SK-N-SH treated with all-trans-retinoic acid at 6 μM for 48 hours (cell line): ENCODE measurements around the gene SARDH.

Experiments used
- ATAC-seq: fragments of 200-7000 bp; cut with Tn5 transposase; 3 replicates; pipeline ENCODE4 v1.9.1; 2020; ENCODE audit warnings: mild to moderate bottlenecking, moderate library complexity
- BACH2 ChIP-seq: fragments of 250-450 bp; sonication (Bioruptor Pico); IDR thresholded peaks from 2 replicates; pipeline ENCODE4 v1.9.0; 2021; ENCODE audit warnings: mild to moderate bottlenecking, borderline replicate concordance
- CSDC2 ChIP-seq: fragments of 250-450 bp; sonication (Bioruptor Pico); IDR thresholded peaks from 2 replicates; pipeline ENCODE4 v1.5.0; 2020; ENCODE audit warnings: mild to moderate bottlenecking, moderate library complexity
- ESRRG ChIP-seq: fragments of 250-450 bp; sonication (Bioruptor Pico); IDR thresholded peaks from 2 replicates; pipeline ENCODE4 v1.6.1; 2021; ENCODE audit warnings: mild to moderate bottlenecking
- GLIS3 ChIP-seq: fragments of 250-450 bp; sonication (Bioruptor Pico); IDR thresholded peaks from 2 replicates; pipeline ENCODE4 v1.5.0; 2020; ENCODE audit warnings: mild to moderate bottlenecking, moderate library complexity
- ISL1 ChIP-seq: fragments of 250-450 bp; sonication (Bioruptor Pico); IDR thresholded peaks from 2 replicates; pipeline ENCODE4 v2.1.2; 2022; ENCODE audit warnings: mild to moderate bottlenecking, moderate library complexity
- OSR1 ChIP-seq: fragments of 250-450 bp; sonication (Bioruptor Pico); IDR thresholded peaks from 2 replicates; pipeline ENCODE4 v1.8.0; 2022; ENCODE audit warnings: moderate library complexity, mild to moderate bottlenecking, inconsistent platforms
- PPARA ChIP-seq: fragments of 250-450 bp; sonication (Bioruptor Pico); IDR thresholded peaks from 2 replicates; pipeline ENCODE4 v1.5.0; 2020; ENCODE audit warnings: mild to moderate bottlenecking, borderline replicate concordance
- TCF4 ChIP-seq: fragments of 250-450 bp; sonication (Bioruptor Pico); IDR thresholded peaks from 2 replicates; pipeline ENCODE4 v1.8.0; 2021; ENCODE audit warnings: mild to moderate bottlenecking, moderate library complexity, borderline replicate concordance
- TOX ChIP-seq: fragments of 250-450 bp; sonication (Bioruptor Pico); IDR thresholded peaks from 2 replicates; pipeline ENCODE4 v1.8.0; 2021; ENCODE audit warnings: mild to moderate bottlenecking, moderate library complexity, borderline replicate concordance
- ZC3H10 ChIP-seq: fragments of 250-450 bp; sonication (Bioruptor Pico); IDR thresholded peaks from 2 replicates; pipeline ENCODE4 v1.5.1; 2021; ENCODE audit warnings: mild to moderate bottlenecking, moderate library complexity
- ZFP3 ChIP-seq: fragments of 250-450 bp; sonication (Bioruptor Pico); IDR thresholded peaks from 2 replicates; pipeline ENCODE4 v1.5.0; 2020; ENCODE audit warnings: mild to moderate bottlenecking, moderate library complexity
- ZNF8 ChIP-seq: fragments of 450-650 bp; formaldehyde crosslinking; IDR thresholded peaks from 2 replicates; pipeline ENCODE4 v1.5.0; 2020; ENCODE audit warnings: mild to moderate bottlenecking, moderate library complexity
- TF ChIP-seq, protein P1 (sequence below): fragments of 250-450 bp; sonication (Bioruptor Pico); IDR thresholded peaks from 2 replicates; pipeline ENCODE4 v1.5.1; 2020; ENCODE audit warnings: low read depth, mild to moderate bottlenecking, moderate library complexity
- TF ChIP-seq, protein P2 (sequence below): fragments of 250-450 bp; sonication (Bioruptor Pico); IDR thresholded peaks from 2 replicates; pipeline ENCODE4 v1.8.0; 2020; ENCODE audit warnings: mild to moderate bottlenecking, moderate library complexity, borderline replicate concordance
- TF ChIP-seq, protein P3 (sequence below): fragments of 250-450 bp; sonication (Bioruptor Pico); IDR thresholded peaks from 2 replicates; pipeline ENCODE4 v1.8.0; 2021; ENCODE audit warnings: low read depth, mild to moderate bottlenecking, moderate library complexity, borderline replicate concordance
- TF ChIP-seq, protein P4 (sequence below): fragments of 250-450 bp; sonication (Bioruptor Pico); IDR thresholded peaks from 2 replicates; pipeline ENCODE4 v1.5.0; 2020; ENCODE audit warnings: mild to moderate bottlenecking, moderate library complexity

SARDH gene

DNA sequence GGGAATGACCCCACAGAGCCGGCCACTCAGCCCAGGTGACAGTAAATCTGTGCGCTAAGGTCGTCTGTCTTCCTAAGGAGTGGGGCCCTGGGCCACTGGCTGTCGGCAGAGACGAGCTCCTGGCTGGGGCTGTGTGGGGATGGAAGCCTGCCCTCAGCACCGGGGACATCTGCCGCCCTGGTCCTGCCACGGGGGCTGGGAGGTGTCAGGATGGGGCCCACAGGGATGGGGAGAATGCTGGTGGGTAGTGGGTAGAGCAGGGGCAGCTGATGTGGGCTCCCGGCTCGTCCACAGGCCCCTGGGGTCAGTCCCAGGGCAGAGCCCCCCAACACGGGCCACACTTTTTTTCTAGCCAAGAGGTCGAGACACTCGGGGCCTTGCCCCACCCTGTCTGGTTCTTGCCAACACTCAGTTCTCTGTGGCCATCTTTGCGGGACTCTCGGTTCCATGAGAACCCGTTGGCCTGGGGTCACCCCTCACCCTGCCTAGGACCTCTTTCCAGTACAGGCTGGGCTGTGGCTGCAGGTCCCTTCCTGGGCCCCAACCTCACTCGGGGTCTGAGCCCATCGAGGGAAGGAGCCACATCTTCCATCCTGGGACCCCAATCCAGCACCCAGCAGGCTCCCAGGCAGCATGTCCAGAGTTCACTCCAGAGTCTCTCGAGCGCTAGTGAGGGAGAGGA is 57.0 kb downstream of the SARDH start:
- no peak for TF ChIP-seq GLIS3
- no peak for TF ChIP-seq ISL1 (CRISPR knock-in tag)
- TF ChIP-seq PPARA (CRISPR knock-in tag): no peak
- TF ChIP-seq, protein P1, sequence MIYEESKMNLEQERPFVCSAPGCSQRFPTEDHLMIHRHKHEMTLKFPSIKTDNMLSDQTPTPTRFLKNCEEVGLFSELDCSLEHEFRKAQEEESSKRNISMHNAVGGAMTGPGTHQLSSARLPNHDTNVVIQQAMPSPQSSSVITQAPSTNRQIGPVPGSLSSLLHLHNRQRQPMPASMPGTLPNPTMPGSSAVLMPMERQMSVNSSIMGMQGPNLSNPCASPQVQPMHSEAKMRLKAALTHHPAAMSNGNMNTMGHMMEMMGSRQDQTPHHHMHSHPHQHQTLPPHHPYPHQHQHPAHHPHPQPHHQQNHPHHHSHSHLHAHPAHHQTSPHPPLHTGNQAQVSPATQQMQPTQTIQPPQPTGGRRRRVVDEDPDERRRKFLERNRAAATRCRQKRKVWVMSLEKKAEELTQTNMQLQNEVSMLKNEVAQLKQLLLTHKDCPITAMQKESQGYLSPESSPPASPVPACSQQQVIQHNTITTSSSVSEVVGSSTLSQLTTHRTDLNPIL (CRISPR knock-in tag): no peak
- TF ChIP-seq TCF4 (CRISPR knock-in tag): no peak
- TF ChIP-seq, protein P2, sequence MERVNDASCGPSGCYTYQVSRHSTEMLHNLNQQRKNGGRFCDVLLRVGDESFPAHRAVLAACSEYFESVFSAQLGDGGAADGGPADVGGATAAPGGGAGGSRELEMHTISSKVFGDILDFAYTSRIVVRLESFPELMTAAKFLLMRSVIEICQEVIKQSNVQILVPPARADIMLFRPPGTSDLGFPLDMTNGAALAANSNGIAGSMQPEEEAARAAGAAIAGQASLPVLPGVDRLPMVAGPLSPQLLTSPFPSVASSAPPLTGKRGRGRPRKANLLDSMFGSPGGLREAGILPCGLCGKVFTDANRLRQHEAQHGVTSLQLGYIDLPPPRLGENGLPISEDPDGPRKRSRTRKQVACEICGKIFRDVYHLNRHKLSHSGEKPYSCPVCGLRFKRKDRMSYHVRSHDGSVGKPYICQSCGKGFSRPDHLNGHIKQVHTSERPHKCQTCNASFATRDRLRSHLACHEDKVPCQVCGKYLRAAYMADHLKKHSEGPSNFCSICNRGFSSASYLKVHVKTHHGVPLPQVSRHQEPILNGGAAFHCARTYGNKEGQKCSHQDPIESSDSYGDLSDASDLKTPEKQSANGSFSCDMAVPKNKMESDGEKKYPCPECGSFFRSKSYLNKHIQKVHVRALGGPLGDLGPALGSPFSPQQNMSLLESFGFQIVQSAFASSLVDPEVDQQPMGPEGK (CRISPR knock-in tag): no peak
- TF ChIP-seq OSR1: no peak
- no peak for TF ChIP-seq BACH2 (CRISPR knock-in tag)
- no peak for TF ChIP-seq CSDC2 (CRISPR knock-in tag)
- TF ChIP-seq, all 23 proteins: peak for 0
- ATAC-seq: no peak

DNA sequence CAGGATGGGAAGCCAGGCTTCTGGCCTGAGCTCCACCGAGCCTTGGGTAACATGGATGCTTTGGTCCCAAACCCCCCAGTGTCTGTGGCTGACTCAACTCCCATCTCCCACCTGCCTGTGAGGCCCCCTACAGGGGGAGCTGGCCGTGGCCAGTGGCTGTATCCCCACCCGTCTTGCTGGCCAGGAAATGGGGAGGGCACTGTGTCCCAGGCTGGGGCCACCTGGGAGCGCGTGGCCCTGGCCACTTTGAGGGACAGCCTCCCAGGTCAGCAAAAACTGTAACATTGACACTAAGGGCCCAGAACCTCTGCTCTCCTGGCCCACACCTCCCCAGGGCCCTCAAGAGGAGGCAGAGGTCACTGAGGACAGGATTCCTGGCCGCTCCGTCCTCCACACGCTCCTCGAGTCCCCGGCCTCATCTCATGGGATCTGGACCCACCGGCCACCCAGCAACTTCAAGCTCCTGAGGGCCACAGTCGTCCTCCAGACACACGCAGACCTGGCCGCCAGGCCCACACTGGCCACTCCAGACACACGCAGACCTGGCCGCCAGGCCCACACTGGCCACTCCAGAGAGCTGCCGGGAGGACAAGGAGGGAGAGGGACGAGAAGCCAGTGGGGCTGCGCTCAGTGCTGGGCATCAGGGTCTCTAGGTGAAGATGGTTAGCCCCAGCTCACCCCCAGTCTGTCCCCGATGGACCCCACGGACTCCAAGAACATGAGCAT is 57.7 kb downstream of the SARDH start:
- TF ChIP-seq TOX (CRISPR knock-in tag): no peak
- no peak for TF ChIP-seq PPARA (CRISPR knock-in tag)
- TF ChIP-seq, protein P3, sequence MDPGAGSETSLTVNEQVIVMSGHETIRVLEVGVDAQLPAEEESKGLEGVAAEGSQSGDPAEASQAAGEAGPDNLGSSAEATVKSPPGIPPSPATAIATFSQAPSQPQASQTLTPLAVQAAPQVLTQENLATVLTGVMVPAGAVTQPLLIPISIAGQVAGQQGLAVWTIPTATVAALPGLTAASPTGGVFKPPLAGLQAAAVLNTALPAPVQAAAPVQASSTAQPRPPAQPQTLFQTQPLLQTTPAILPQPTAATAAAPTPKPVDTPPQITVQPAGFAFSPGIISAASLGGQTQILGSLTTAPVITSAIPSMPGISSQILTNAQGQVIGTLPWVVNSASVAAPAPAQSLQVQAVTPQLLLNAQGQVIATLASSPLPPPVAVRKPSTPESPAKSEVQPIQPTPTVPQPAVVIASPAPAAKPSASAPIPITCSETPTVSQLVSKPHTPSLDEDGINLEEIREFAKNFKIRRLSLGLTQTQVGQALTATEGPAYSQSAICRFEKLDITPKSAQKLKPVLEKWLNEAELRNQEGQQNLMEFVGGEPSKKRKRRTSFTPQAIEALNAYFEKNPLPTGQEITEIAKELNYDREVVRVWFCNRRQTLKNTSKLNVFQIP (CRISPR knock-in tag): no peak
- no peak for TF ChIP-seq ISL1 (CRISPR knock-in tag)
- ATAC-seq: no peak

DNA sequence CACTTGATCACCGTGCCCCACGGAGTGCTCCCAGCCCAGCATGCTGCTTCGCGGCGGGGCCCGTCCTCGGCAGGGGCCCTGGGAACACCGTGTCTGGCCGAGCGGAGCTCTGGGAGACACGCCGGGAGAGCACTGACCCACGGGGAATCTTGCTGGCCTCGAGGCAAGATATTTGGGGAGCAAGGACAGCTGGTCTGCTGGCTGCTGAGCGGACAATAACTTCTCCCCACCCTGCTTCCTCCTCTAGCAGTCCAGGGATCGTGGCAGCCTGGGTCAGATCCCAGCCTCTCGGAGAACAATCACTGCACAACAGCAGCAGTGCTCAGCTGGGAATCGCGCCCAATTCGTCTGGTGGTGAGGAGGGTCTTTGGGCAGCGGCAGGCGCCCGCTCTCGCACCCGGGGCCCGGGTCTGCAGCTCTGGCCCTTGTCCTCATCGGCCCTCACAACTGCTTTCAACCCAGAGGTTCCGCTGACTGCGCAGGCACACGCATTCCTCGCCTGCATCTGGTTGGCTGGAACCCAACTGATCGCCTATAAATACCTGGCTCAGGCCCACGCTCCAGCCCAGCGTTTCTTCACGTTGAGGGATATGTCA is 58.6 kb downstream of the SARDH start:
- TF ChIP-seq CSDC2 (CRISPR knock-in tag) (no peak), BACH2 (CRISPR knock-in tag) (no peak), ZFP3 (CRISPR knock-in tag) (no peak), ZNF8 (no peak), ESRRG (CRISPR knock-in tag) (no peak), TCF4 (CRISPR knock-in tag) (no peak), TOX (CRISPR knock-in tag) (no peak), ZC3H10 (CRISPR knock-in tag) (no peak), ISL1 (CRISPR knock-in tag) (no peak)
- TF ChIP-seq, protein P4, sequence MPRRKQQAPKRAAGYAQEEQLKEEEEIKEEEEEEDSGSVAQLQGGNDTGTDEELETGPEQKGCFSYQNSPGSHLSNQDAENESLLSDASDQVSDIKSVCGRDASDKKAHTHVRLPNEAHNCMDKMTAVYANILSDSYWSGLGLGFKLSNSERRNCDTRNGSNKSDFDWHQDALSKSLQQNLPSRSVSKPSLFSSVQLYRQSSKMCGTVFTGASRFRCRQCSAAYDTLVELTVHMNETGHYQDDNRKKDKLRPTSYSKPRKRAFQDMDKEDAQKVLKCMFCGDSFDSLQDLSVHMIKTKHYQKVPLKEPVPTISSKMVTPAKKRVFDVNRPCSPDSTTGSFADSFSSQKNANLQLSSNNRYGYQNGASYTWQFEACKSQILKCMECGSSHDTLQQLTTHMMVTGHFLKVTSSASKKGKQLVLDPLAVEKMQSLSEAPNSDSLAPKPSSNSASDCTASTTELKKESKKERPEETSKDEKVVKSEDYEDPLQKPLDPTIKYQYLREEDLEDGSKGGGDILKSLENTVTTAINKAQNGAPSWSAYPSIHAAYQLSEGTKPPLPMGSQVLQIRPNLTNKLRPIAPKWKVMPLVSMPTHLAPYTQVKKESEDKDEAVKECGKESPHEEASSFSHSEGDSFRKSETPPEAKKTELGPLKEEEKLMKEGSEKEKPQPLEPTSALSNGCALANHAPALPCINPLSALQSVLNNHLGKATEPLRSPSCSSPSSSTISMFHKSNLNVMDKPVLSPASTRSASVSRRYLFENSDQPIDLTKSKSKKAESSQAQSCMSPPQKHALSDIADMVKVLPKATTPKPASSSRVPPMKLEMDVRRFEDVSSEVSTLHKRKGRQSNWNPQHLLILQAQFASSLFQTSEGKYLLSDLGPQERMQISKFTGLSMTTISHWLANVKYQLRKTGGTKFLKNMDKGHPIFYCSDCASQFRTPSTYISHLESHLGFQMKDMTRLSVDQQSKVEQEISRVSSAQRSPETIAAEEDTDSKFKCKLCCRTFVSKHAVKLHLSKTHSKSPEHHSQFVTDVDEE (CRISPR knock-in tag): no peak
- TF ChIP-seq, protein P2 (CRISPR knock-in tag): no peak
- TF ChIP-seq, protein P1 (CRISPR knock-in tag): no peak
- TF ChIP-seq, protein P3 (CRISPR knock-in tag): no peak
- no peak for ATAC-seq
